Measurements from ENCODE around the gene LYVE1. TPM values are rescaled to one million over a fixed set of nuclear protein-coding genes. Genes with fewer than 3 reads are reported as not detected.

The LYVE1 gene, protein sequence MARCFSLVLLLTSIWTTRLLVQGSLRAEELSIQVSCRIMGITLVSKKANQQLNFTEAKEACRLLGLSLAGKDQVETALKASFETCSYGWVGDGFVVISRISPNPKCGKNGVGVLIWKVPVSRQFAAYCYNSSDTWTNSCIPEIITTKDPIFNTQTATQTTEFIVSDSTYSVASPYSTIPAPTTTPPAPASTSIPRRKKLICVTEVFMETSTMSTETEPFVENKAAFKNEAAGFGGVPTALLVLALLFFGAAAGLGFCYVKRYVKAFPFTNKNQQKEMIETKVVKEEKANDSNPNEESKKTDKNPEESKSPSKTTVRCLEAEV
- total RNA-seq (2016; rRNA removed; fragmentation: Illumina TruSeq; extraction: Trizol) (0.81 and 1.4 TPM in 2 replicates), polyA plus RNA-seq (2011; rRNA removed) (0.82 and 1.2 TPM in 2 replicates), polyA minus RNA-seq (2011; rRNA and poly(A)+ RNA removed; ENCODE audit: low replicate concordance) (0.04 TPM in 1 of 2 replicates, not detected in the other), Bru-seq, nascent RNA (percentile 15 among the genes with signal in this experiment), BruChase-seq, experiment 1, labeled RNA remaining after a 6-hour chase (percentile 24 among the genes with signal in this experiment), BruChase-seq, experiment 2, labeled RNA remaining after a 2-hour chase (percentile 11 among the genes with signal in this experiment)
- total RNA-seq (2016; cell fraction: cytosol; rRNA removed; fragmentation: Illumina TruSeq; extraction: Trizol; ENCODE audit: low read depth), result 0.09 and 0.10 TPM in 2 replicates
- total RNA-seq (2016; cell fraction: insoluble cytoplasmic fraction; rRNA removed; fragmentation: Illumina TruSeq; extraction: Trizol), result 0.65 and 1.3 TPM in 2 replicates
- 0.34 TPM in 2 replicates for total RNA-seq (2016; cell fraction: membrane; rRNA removed; fragmentation: Illumina TruSeq; extraction: Trizol)
- 1.4 and 1.7 TPM in 2 replicates for total RNA-seq (2016; cell fraction: nucleus; rRNA removed; fragmentation: Illumina TruSeq; extraction: Trizol)
- 0.48 and 0.72 TPM in 2 replicates for polyA plus RNA-seq (2011; cell fraction: cytosol; rRNA removed)
- 0.32 and 0.35 TPM in 2 replicates for polyA plus RNA-seq (2011; cell fraction: nucleus; rRNA removed)
- polyA plus RNA-seq (2012), result 0.11 and 0.16 TPM in 2 replicates
- polyA plus RNA-seq (2016; cell fraction: cytosol; fragmentation: Illumina TruSeq; extraction: Trizol; ENCODE audit: low read depth), result 0.08 and 0.14 TPM in 2 replicates
- polyA plus RNA-seq (2016; cell fraction: insoluble cytoplasmic fraction; fragmentation: Illumina TruSeq; extraction: Trizol; ENCODE audit: low read depth), result 0.72 and 0.82 TPM in 2 replicates
- 0.19 and 0.28 TPM in 2 replicates for polyA plus RNA-seq (2016; cell fraction: membrane; fragmentation: Illumina TruSeq; extraction: Trizol; ENCODE audit: low read depth)
- 1.2 and 3.0 TPM in 2 replicates for polyA plus RNA-seq (2016; cell fraction: nucleus; fragmentation: Illumina TruSeq; extraction: Trizol; ENCODE audit: insufficient read depth, low read depth)
- 0.69 TPM in 1 of 2 replicates, not detected in the other for polyA minus RNA-seq (2011; cell fraction: cytosol; rRNA and poly(A)+ RNA removed)
- 0.26 TPM in 1 of 2 replicates, not detected in the other for polyA minus RNA-seq (2011; cell fraction: nucleus; rRNA and poly(A)+ RNA removed)
- long read RNA-seq, experiment 1, partial matches to known transcripts, result 0 of 1 reads
- long read RNA-seq, experiment 1, other reads (novel, unspliced or antisense), result 0 of 1 reads
- long read RNA-seq, experiment 2, partial matches to known transcripts, result 0 of 3 reads
- long read RNA-seq, experiment 2, other reads (novel, unspliced or antisense), result 2 of 3 reads

DNA sequence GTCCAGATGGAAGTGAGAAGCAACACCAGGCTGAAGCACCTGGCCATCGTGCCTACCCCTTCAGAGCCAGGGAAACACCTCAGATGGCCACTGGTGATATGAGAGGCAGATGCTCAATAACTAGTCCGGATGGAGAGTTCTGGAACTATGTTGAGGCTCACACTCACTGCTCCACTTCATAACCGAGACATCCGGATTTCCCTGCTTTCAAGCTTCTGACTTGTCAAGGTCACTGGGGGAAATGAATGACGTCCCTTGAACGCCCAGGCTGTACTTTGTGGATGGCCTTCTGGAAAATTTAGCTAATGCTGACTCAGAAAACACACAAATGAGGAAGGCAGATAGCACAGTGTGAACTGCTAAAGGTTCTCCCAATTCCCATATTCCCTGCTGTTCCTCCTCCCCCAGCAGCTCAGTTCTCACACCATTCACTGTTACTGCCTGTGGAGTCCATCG, at the start of gene LYVE1:
Gene LYVE1 (minus strand): TSS at position 180 of the 456 bp plus-strand sequence. CDS start 133 bp downstream, at position 47.
- CTCF ChIA-PET (ENCODE audit: low intra/inter-chr PET ratio, low total read pairs), result no interaction called here
- H3K4me2 ChIP-seq (ENCODE audit: low read depth, low read length), result peak within 1 kb of the TSS; percentile 33; the same call in 1 of the 2 replicates
- H3K9ac ChIP-seq (ENCODE audit: insufficient read depth, low read depth, low read length), result no peak within 1 kb of the TSS
- POLR2A ChIA-PET, result interaction anchor here (1.0 to 1.6 kb wide), 2 partner anchors 18 to 28 kb away, joined by 3 to 4 read pairs; partner anchors contain the start of gene RNF141
- H3K4me1 ChIP-seq (ENCODE audit: insufficient read depth, low read length), result peaks cover 11% of the 10 kb centered on the region
- in situ Hi-C loops (cut with HindIII; ENCODE audit: extremely low pct_ligation_motif_present, low pct_unique_long_range_greater_than_20kb) (no loop called here), intact Hi-C loops (cut with micrococcal nuclease; ENCODE audit: unreplicated experiment) (no loop called here)
- H3K36me3 ChIP-seq (replicated peaks in 1 of 2; ENCODE audit: control insufficient read depth in 1 of 2, insufficient read depth in 2 of 2, low read length in 2 of 2), result no peaks in the 10 kb centered on the region
- H3K27ac ChIP-seq (ENCODE audit: extremely low read length, insufficient read depth, low read length), result no peak within 1 kb of the TSS
- no peak within 1 kb of the TSS for H3K4me3 ChIP-seq (replicated peaks in 1 of 3; ENCODE audit: insufficient read depth in 1 of 3, low read depth in 2 of 3, low read length in 3 of 3)
- DNase-seq (ENCODE audit: low spot score) (peak; percentile 65), ATAC-seq (peak; percentile 65), FAIRE-seq (no peak)
- no peaks in the 10 kb centered on the region for H3K79me2 ChIP-seq (ENCODE audit: insufficient read depth, low read length)
- BruUV-seq (replicated peaks), result no TSS peak
- no peaks in the 10 kb centered on the region for H4K20me1 ChIP-seq (ENCODE audit: insufficient read depth, low read length)
- peaks cover 1 to 15% of the 10 kb centered on the region in 2 experiments; a peak in 2 of 5 replicates for H3K27me3 ChIP-seq (ENCODE audit: control insufficient read depth in 1 of 2, insufficient read depth in 2 of 2, low read length in 2 of 2)
- H3K9me3 ChIP-seq (ENCODE audit: low read length), result no peaks in the 10 kb centered on the region
- H2AFZ ChIP-seq (ENCODE audit: low read length), result no peak within 1 kb of the TSS
- 6% methylated on average over 7 of the region's 7 CpGs for WGBS (ENCODE audit: low lambda C conversion rate)
- TF ChIP-seq ZNF432 (CRISPR knock-in tag; IDR thresholded peaks at IDR 0.05; ENCODE audit: borderline replicate concordance) (no peak), HMGA1 (CRISPR knock-in tag; conservative IDR thresholded peaks at IDR 0.05) (no peak), NCOA2 (CRISPR knock-in tag; IDR thresholded peaks at IDR 0.05) (no peak), CREM (IDR thresholded peaks at IDR 0.05) (peak; percentile 16; the same call in 1 of the 2 replicates), CREM (CRISPR knock-in tag; IDR thresholded peaks at IDR 0.05) (no peak), ZNF552 (CRISPR knock-in tag; IDR thresholded peaks at IDR 0.05; ENCODE audit: borderline replicate concordance) (no peak), ZNF34 (CRISPR knock-in tag; IDR thresholded peaks at IDR 0.05; ENCODE audit: borderline replicate concordance) (no peak), ZFP90 (CRISPR knock-in tag; IDR thresholded peaks at IDR 0.05; ENCODE audit: borderline replicate concordance) (no peak), BRD4 (CRISPR knock-in tag; IDR thresholded peaks at IDR 0.05) (no peak), NKX3-1 (CRISPR knock-in tag; IDR thresholded peaks at IDR 0.05) (no peak), RFX1 (IDR thresholded peaks at IDR 0.05) (no peak), GATAD2A (CRISPR knock-in tag; IDR thresholded peaks at IDR 0.05) (0 out of 2 replicates have a peak, but pooled peaks have one; percentile 28), MAFF (IDR thresholded peaks at IDR 0.05; ENCODE audit: low read depth, low read length) (peak; percentile 88), ZNF160 (CRISPR knock-in tag; IDR thresholded peaks at IDR 0.05) (no peak), SMAD9 (CRISPR knock-in tag; IDR thresholded peaks at IDR 0.05) (no peak), REPIN1 (CRISPR knock-in tag; IDR thresholded peaks at IDR 0.05; ENCODE audit: borderline replicate concordance, low read depth) (no peak)
- TF ChIP-seq, protein P1, sequence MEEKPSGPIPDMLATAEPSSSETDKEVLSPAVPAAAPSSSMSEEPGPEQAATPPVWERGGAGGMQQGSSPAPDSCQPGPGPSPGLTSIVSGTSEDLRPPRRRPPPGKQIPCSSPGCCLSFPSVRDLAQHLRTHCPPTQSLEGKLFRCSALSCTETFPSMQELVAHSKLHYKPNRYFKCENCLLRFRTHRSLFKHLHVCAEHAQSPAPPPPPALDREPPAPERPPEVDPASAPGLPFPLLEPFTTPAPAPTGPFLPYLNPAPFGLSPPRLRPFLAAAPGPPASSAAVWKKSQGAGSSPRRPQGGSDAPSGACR (CRISPR knock-in tag; IDR thresholded peaks at IDR 0.05), result no peak
- TF ChIP-seq, protein P2, sequence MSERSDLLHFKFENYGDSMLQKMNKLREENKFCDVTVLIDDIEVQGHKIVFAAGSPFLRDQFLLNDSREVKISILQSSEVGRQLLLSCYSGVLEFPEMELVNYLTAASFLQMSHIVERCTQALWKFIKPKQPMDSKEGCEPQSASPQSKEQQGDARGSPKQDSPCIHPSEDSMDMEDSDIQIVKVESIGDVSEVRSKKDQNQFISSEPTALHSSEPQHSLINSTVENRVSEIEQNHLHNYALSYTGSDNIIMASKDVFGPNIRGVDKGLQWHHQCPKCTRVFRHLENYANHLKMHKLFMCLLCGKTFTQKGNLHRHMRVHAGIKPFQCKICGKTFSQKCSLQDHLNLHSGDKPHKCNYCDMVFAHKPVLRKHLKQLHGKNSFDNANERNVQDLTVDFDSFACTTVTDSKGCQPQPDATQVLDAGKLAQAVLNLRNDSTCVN (CRISPR knock-in tag; IDR thresholded peaks at IDR 0.05; ENCODE audit: borderline replicate concordance), result peak; percentile 43; the same call in 1 of the 2 replicates

Measured in HepG2 (cell line).